ENCODE measurements around the gene TMEM179. TPM values are rescaled to one million over a fixed set of nuclear protein-coding genes. Genes with fewer than 3 reads are reported as not detected.
A peak's percentile ranks its signal among the peaks of the same experiment; 100 is the strongest.

TMEM179 gene
- total RNA-seq, 2 donors from 2014 or later: 1.4 to 6.0 TPM

GRCh38 chr14:104639885-104640548, 35.4 kb upstream of the TMEM179 start:
- no peaks in the 10 kb centered on the region for H3K9me3 ChIP-seq
- H3K27me3 ChIP-seq (replicated peaks; ENCODE audit: insufficient read depth): no peaks in the 10 kb centered on the region
- peak; percentile 24 for DNase-seq (ENCODE audit: low spot score)
- no peaks in the 10 kb centered on the region for H3K4me1 ChIP-seq (replicated peaks)
- WGBS: 7% methylated on average over 24 of the region's 24 CpGs
- H3K36me3 ChIP-seq: no peaks in the 10 kb centered on the region
- no peak overlapping the region for H3K27ac ChIP-seq
- TF ChIP-seq CTCF (IDR thresholded peaks at IDR 0.05): peak; percentile 56 to 81 (median 76)
- no peak for TF ChIP-seq POLR2A (IDR thresholded peaks at IDR 0.05)
- TF ChIP-seq POLR2AphosphoS5 (IDR thresholded peaks at IDR 0.05): no peak
- intact Hi-C loops (cut with DNase I): loop anchor here (5.0 kb wide), 1 partner anchor 503 kb away; the partner anchor contains the start of gene KIF26A
- no peak overlapping the region for H3K4me3 ChIP-seq

GRCh38 chr14:104639471-104639870, 34.9 kb upstream of the TMEM179 start:
- Histone ChIP-seq H3K36me3 (no peaks in the 10 kb centered on the region), H3K4me3 (no peak overlapping the region), H3K4me1 (replicated peaks) (no peaks in the 10 kb centered on the region), H3K9me3 (no peaks in the 10 kb centered on the region), H3K27me3 (replicated peaks; ENCODE audit: insufficient read depth) (no peaks in the 10 kb centered on the region), H3K27ac (no peak overlapping the region)
- no peak for DNase-seq (ENCODE audit: low spot score)
- intact Hi-C loops (cut with DNase I): loop anchor here (5.0 kb wide), 1 partner anchor 502 kb away; the partner anchor contains the start of gene KIF26A
- 58% methylated on average over 5 of the region's 5 CpGs for WGBS
- TF ChIP-seq CTCF (IDR thresholded peaks at IDR 0.05) (no peak), POLR2A (IDR thresholded peaks at IDR 0.05) (no peak), POLR2AphosphoS5 (IDR thresholded peaks at IDR 0.05) (no peak)

- Histone ChIP-seq H3K36me3 (no peaks in the 10 kb centered on the region), H3K9me3 (no peaks in the 10 kb centered on the region), H3K4me3 (no peak overlapping the region), H3K27me3 (replicated peaks; ENCODE audit: insufficient read depth) (no peaks in the 10 kb centered on the region), H3K27ac (no peak overlapping the region), H3K4me1 (replicated peaks) (no peaks in the 10 kb centered on the region)
- no peak for DNase-seq (ENCODE audit: low spot score)
- no peak for TF ChIP-seq POLR2AphosphoS5 (IDR thresholded peaks at IDR 0.05)
- TF ChIP-seq CTCF (IDR thresholded peaks at IDR 0.05): no peak
- no peak for TF ChIP-seq POLR2A (IDR thresholded peaks at IDR 0.05)
- WGBS: 73% methylated on average over 13 of the region's 13 CpGs
- intact Hi-C loops (cut with DNase I): loop anchor here (5.0 kb wide), 1 partner anchor 502 kb away; the partner anchor contains the start of gene KIF26A
Observed at GRCh38 chr14:104638927-104639450, 34.4 kb upstream of the TMEM179 start.

GRCh38 chr14:104638190-104638589, 33.6 kb upstream of the TMEM179 start:
- intact Hi-C loops (cut with DNase I): loop anchor here (5.0 kb wide), 1 partner anchor 501 kb away; the partner anchor contains the start of gene KIF26A
- Histone ChIP-seq H3K4me3 (no peak overlapping the region), H3K4me1 (replicated peaks) (no peaks in the 10 kb centered on the region), H3K9me3 (no peaks in the 10 kb centered on the region), H3K27ac (no peak overlapping the region), H3K36me3 (no peaks in the 10 kb centered on the region), H3K27me3 (replicated peaks; ENCODE audit: insufficient read depth) (no peaks in the 10 kb centered on the region)
- WGBS: 27% methylated on average over 12 of the region's 12 CpGs
- TF ChIP-seq POLR2AphosphoS5 (IDR thresholded peaks at IDR 0.05) (no peak), CTCF (IDR thresholded peaks at IDR 0.05) (no peak), POLR2A (IDR thresholded peaks at IDR 0.05) (no peak)
- DNase-seq (ENCODE audit: low spot score): no peak
